Measurements from ENCODE around the gene P4HA3.

Gene P4HA3

GRCh38 chr11:74311352-74311926, at the start of gene P4HA3:
Gene P4HA3 (minus strand): TSS chr11:74311640. CDS start chr11:74311611, 29 bp downstream.
- TF ChIP-seq CTCF (IDR thresholded peaks at IDR 0.05; ENCODE audit: low read depth, low read length, poor library complexity, severe bottlenecking), result no peak
- no peak for TF ChIP-seq EZH2phosphoT487 (IDR thresholded peaks at IDR 0.05; ENCODE audit: borderline replicate concordance, low read length)
- Histone ChIP-seq H3K79me2 (ENCODE audit: control insufficient read depth, low read length) (no peaks in the 10 kb centered on the region), H3K4me3 (ENCODE audit: low read length) (no peak within 1 kb of the TSS), H3K9me3 (ENCODE audit: control insufficient read depth, insufficient read depth, low read length) (peaks cover under 1% of the 10 kb centered on the region; the same call in 1 of the 2 replicates), H3K27ac (ENCODE audit: low read depth, low read length) (no peak within 1 kb of the TSS), H4K20me1 (ENCODE audit: control insufficient read depth, insufficient read depth, low read depth, low read length) (no peaks in the 10 kb centered on the region), H3K4me1 (ENCODE audit: control insufficient read depth, low read length) (no peaks in the 10 kb centered on the region), H3K4me2 (ENCODE audit: low read length) (no peak within 1 kb of the TSS), H3K9me2 (replicated peaks; ENCODE audit: control insufficient read depth, low read length) (no peaks in the 10 kb centered on the region), H3F3A (ENCODE audit: control insufficient read depth, insufficient read depth) (no peaks in the 10 kb centered on the region), H3K36me3 (ENCODE audit: control insufficient read depth, low read length) (no peaks in the 10 kb centered on the region), H3K27me3 (ENCODE audit: control insufficient read depth, low read length) (0 out of 2 replicates have a peak, but pooled peaks cover 2% of the 10 kb centered on the region)

GRCh38 chr11:74357449-74357848, 46.0 kb upstream of the P4HA3 start:
- Histone ChIP-seq H3K9me3 (ENCODE audit: control insufficient read depth, insufficient read depth, low read length) (no peaks in the 10 kb centered on the region), H3K79me2 (ENCODE audit: control insufficient read depth, low read length) (no peaks in the 10 kb centered on the region), H3K4me3 (ENCODE audit: low read length) (no peak overlapping the region), H3K4me2 (ENCODE audit: low read length) (no peak overlapping the region), H3K36me3 (ENCODE audit: control insufficient read depth, low read length) (no peaks in the 10 kb centered on the region), H3K27ac (ENCODE audit: low read depth, low read length) (no peak overlapping the region), H4K20me1 (ENCODE audit: control insufficient read depth, insufficient read depth, low read depth, low read length) (no peaks in the 10 kb centered on the region), H3K9me2 (replicated peaks; ENCODE audit: control insufficient read depth, low read length) (no peaks in the 10 kb centered on the region), H3F3A (ENCODE audit: control insufficient read depth, insufficient read depth) (no peaks in the 10 kb centered on the region), H3K27me3 (ENCODE audit: control insufficient read depth, low read length) (no peaks in the 10 kb centered on the region), H3K4me1 (ENCODE audit: control insufficient read depth, low read length) (no peaks in the 10 kb centered on the region)
- TF ChIP-seq CTCF (IDR thresholded peaks at IDR 0.05; ENCODE audit: low read depth, low read length, poor library complexity, severe bottlenecking) (no peak), EZH2phosphoT487 (IDR thresholded peaks at IDR 0.05; ENCODE audit: borderline replicate concordance, low read length) (no peak)

- TF ChIP-seq CTCF (IDR thresholded peaks at IDR 0.05; ENCODE audit: low read depth, low read length, poor library complexity, severe bottlenecking), result no peak
- no peak for TF ChIP-seq EZH2phosphoT487 (IDR thresholded peaks at IDR 0.05; ENCODE audit: borderline replicate concordance, low read length)
These were observed 44.2 kb upstream of the P4HA3 start for GRCh38 chr11:74355626-74356025.

More at GRCh38 chr11:74355626-74356025, 44.2 kb upstream of the P4HA3 start:
- H4K20me1 ChIP-seq (ENCODE audit: control insufficient read depth, insufficient read depth, low read depth, low read length), result no peaks in the 10 kb centered on the region
- H3K4me3 ChIP-seq (ENCODE audit: low read length), result no peak overlapping the region
- H3F3A ChIP-seq (ENCODE audit: control insufficient read depth, insufficient read depth), result no peaks in the 10 kb centered on the region
- no peaks in the 10 kb centered on the region for H3K4me1 ChIP-seq (ENCODE audit: control insufficient read depth, low read length)
- no peaks in the 10 kb centered on the region for H3K9me3 ChIP-seq (ENCODE audit: control insufficient read depth, insufficient read depth, low read length)
- no peaks in the 10 kb centered on the region for H3K27me3 ChIP-seq (ENCODE audit: control insufficient read depth, low read length)
- H3K27ac ChIP-seq (ENCODE audit: low read depth, low read length), result no peak overlapping the region
- H3K36me3 ChIP-seq (ENCODE audit: control insufficient read depth, low read length), result no peaks in the 10 kb centered on the region
- H3K79me2 ChIP-seq (ENCODE audit: control insufficient read depth, low read length), result no peaks in the 10 kb centered on the region
- no peaks in the 10 kb centered on the region for H3K9me2 ChIP-seq (replicated peaks; ENCODE audit: control insufficient read depth, low read length)
- H3K4me2 ChIP-seq (ENCODE audit: low read length), result no peak overlapping the region

Measured in DOHH2 (cell line).